ENCODE results near the gene TLX1.
A peak's percentile ranks its signal among the peaks of the same experiment; 100 is the strongest.

Gene TLX1

GRCh38 chr10:101130984-101131961 lies at the start of gene TLX1:
TLX1 (plus strand) TSS chr10:101131300; CDS start chr10:101131542, 242 bp downstream.
- no peak for DNase-seq
- TF ChIP-seq POLR2A (IDR thresholded peaks at IDR 0.05; ENCODE audit: low read length) = no peak
- TF ChIP-seq GATA1 (IDR thresholded peaks at IDR 0.05; ENCODE audit: low read depth, low read length) = no peak

- TF ChIP-seq POLR2A (IDR thresholded peaks at IDR 0.05; ENCODE audit: low read length) (no peak), GATA1 (IDR thresholded peaks at IDR 0.05; ENCODE audit: low read depth, low read length) (no peak)
- no peak for DNase-seq
These were observed 45.3 kb upstream of the TLX1 start for GRCh38 chr10:101085846-101086245.

- TF ChIP-seq POLR2A (IDR thresholded peaks at IDR 0.05; ENCODE audit: low read length) = no peak
- TF ChIP-seq GATA1 (IDR thresholded peaks at IDR 0.05; ENCODE audit: low read depth, low read length) = no peak
These were observed 43.7 kb upstream of the TLX1 start for GRCh38 chr10:101087376-101087775.

DNA sequence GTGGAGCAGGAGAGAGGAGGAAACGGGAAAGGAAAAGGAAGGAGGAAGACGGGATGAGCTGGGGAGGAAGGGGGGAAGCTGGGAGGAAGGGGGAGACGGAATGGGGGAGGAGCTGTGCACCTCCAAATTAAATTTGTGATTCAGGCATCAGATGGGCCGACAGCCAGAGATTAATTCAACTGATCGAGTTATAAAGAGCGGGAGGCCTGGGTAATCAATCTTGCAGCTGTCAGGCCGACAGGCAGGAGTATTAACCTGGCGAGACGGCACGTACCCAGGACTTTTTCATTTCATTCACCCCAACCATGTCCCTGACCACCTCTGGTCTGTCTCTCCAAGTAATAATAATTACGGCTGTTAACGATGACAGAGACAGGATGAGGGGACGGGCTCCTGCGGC lies 43.1 kb upstream of the TLX1 start:
- TF ChIP-seq POLR2A (IDR thresholded peaks at IDR 0.05; ENCODE audit: low read length) = no peak
- TF ChIP-seq GATA1 (IDR thresholded peaks at IDR 0.05; ENCODE audit: low read depth, low read length) = no peak
- no peak for DNase-seq

More at GRCh38 chr10:101087376-101087775, 43.7 kb upstream of the TLX1 start:
- DNase-seq = no peak

- no peak for DNase-seq
- no peak for TF ChIP-seq GATA1 (IDR thresholded peaks at IDR 0.05; ENCODE audit: low read depth, low read length)
- no peak for TF ChIP-seq POLR2A (IDR thresholded peaks at IDR 0.05; ENCODE audit: low read length)
These were observed 41.4 kb upstream of the TLX1 start for GRCh38 chr10:101089520-101090299.

GRCh38 chr10:101090597-101090996 lies 40.5 kb upstream of the TLX1 start:
- TF ChIP-seq POLR2A (IDR thresholded peaks at IDR 0.05; ENCODE audit: low read length) (no peak), GATA1 (IDR thresholded peaks at IDR 0.05; ENCODE audit: low read depth, low read length) (no peak)
- no peak for DNase-seq

DNA sequence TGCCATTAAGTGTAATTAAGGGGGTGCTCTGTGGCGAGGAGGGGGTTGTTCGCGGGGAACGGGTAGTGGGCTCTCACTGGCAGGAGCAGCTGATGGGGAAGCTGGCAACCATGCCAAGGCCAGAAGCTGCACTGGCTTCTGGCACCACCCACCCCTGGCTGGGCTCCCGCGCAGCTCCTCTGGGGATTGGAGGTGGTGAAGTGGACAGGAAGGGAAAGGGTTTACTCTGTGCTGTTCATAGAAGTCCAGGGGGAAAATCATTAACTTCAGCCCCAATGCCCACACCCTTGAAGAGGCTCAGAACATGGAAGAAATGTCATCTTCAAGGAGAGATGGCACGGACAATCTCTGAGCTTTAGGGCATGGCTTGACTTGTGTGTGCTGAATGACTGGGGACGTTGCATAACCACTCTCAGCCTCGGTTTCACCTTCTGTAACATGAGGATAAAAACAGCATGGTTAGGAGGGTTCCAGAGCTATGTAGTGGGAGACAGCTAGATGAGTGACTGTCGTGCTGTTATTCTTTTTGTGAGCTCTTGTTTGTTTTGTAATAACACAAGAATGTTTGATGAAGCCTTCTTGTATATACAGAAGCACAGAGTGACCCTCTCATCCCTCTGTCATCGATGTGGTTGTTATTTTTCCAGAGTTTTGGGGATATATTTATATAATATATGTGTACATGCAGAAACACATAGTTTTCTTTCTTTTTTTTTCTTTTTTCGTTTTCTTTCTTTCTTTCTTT lies 39.4 kb upstream of the TLX1 start:
- TF ChIP-seq GATA1 (IDR thresholded peaks at IDR 0.05; ENCODE audit: low read depth, low read length) (no peak), POLR2A (IDR thresholded peaks at IDR 0.05; ENCODE audit: low read length) (no peak)
- no peak for DNase-seq

GRCh38 chr10:101092881-101093354 lies 38.2 kb upstream of the TLX1 start:
- no peak for TF ChIP-seq GATA1 (IDR thresholded peaks at IDR 0.05; ENCODE audit: low read depth, low read length)
- TF ChIP-seq POLR2A (IDR thresholded peaks at IDR 0.05; ENCODE audit: low read length) = no peak
- no peak for DNase-seq

GRCh38 chr10:101094121-101094879 lies 36.8 kb upstream of the TLX1 start:
- no peak for DNase-seq
- no peak for TF ChIP-seq GATA1 (IDR thresholded peaks at IDR 0.05; ENCODE audit: low read depth, low read length)
- TF ChIP-seq POLR2A (IDR thresholded peaks at IDR 0.05; ENCODE audit: low read length) = no peak

DNA sequence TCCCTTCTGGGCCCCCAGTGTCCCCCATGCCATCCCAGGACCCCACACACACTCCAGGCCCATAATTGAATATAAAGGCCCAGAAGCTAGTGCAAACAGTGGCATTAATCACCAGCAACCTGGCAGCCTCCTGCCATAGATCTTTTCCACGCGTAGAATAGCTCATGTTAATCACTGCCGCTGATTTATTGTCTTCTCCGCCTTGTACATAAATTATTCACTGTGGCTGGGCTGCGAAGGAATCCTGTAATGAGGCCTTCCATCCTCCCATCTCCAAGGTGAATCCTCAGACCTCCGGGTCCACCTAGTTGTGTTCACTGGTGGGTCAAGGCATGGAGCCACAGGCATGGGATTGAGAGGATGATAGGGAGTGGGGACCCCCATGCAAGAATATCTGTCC lies 36.1 kb upstream of the TLX1 start:
- TF ChIP-seq GATA1 (IDR thresholded peaks at IDR 0.05; ENCODE audit: low read depth, low read length) = no peak
- no peak for TF ChIP-seq POLR2A (IDR thresholded peaks at IDR 0.05; ENCODE audit: low read length)
- no peak for DNase-seq

- no peak for TF ChIP-seq POLR2A (IDR thresholded peaks at IDR 0.05; ENCODE audit: low read length)
- no peak for TF ChIP-seq GATA1 (IDR thresholded peaks at IDR 0.05; ENCODE audit: low read depth, low read length)
These were observed 35.4 kb upstream of the TLX1 start for GRCh38 chr10:101095550-101096213.

GRCh38 chr10:101096378-101096777 lies 34.7 kb upstream of the TLX1 start:
- DNase-seq = no peak
- no peak for TF ChIP-seq GATA1 (IDR thresholded peaks at IDR 0.05; ENCODE audit: low read depth, low read length)
- TF ChIP-seq POLR2A (IDR thresholded peaks at IDR 0.05; ENCODE audit: low read length) = no peak

More at GRCh38 chr10:101095550-101096213, 35.4 kb upstream of the TLX1 start:
- DNase-seq = peak; percentile 53 to 72

Measured in erythroblast (primary cell).